Liver (tissue), 3 donors: ENCODE data around the gene SLC35E3.
A peak's percentile ranks its signal among the peaks of the same experiment; 100 is the strongest.

Experiments used
- FOXA1 ChIP-seq: IDR thresholded peaks from 2 replicates; pipeline ENCODE4 v1.6.1; 2016; ENCODE audit warnings: antibody characterized with exemption
- GABPA ChIP-seq, 2 donors: IDR thresholded peaks in 1 of 2; conservative IDR thresholded peaks in 1 of 2; 2 replicates each; pipeline ENCODE4 v1.6.1; 2016; ENCODE audit warnings: antibody characterized with exemption in 2 of 2, mild to moderate bottlenecking in 1 of 2, moderate library complexity in 1 of 2
- RAD21 ChIP-seq, 2 donors: IDR thresholded peaks; 2 replicates each; pipeline ENCODE4 v1.6.1; 2016; ENCODE audit warnings: antibody characterized with exemption in 2 of 2, mild to moderate bottlenecking in 2 of 2
- SP1 ChIP-seq: IDR thresholded peaks from 2 replicates; pipeline ENCODE4 v1.6.1; 2018; ENCODE audit warnings: antibody characterized with exemption, mild to moderate bottlenecking
- TAF1 ChIP-seq: conservative IDR thresholded peaks from 2 replicates; pipeline ENCODE4 v1.6.1; 2016; ENCODE audit warnings: antibody characterized with exemption, mild to moderate bottlenecking
- TF ChIP-seq, protein P1 (sequence below): IDR thresholded peaks from 2 replicates; pipeline ENCODE4 v1.6.1; 2016; ENCODE audit warnings: antibody characterized with exemption, mild to moderate bottlenecking
- TF ChIP-seq, protein P2 (sequence below): IDR thresholded peaks from 2 replicates; pipeline ENCODE4 v1.6.1; 2016; ENCODE audit warnings: antibody characterized with exemption
- TF ChIP-seq, protein P3 (sequence below): fragments of 150-350 bp; IDR thresholded peaks from 2 replicates; pipeline ENCODE4 v1.5.1; 2017; ENCODE audit warnings: improper control_type of control experiment, low read depth, low read length; ENCODE audit not compliant: missing input control
- TF ChIP-seq, protein P4 (sequence below): IDR thresholded peaks from 2 replicates; pipeline ENCODE4 v1.6.1; 2016; ENCODE audit warnings: antibody characterized with exemption
- donor health status: healthy.
- donor health status: healthy.

DNA sequence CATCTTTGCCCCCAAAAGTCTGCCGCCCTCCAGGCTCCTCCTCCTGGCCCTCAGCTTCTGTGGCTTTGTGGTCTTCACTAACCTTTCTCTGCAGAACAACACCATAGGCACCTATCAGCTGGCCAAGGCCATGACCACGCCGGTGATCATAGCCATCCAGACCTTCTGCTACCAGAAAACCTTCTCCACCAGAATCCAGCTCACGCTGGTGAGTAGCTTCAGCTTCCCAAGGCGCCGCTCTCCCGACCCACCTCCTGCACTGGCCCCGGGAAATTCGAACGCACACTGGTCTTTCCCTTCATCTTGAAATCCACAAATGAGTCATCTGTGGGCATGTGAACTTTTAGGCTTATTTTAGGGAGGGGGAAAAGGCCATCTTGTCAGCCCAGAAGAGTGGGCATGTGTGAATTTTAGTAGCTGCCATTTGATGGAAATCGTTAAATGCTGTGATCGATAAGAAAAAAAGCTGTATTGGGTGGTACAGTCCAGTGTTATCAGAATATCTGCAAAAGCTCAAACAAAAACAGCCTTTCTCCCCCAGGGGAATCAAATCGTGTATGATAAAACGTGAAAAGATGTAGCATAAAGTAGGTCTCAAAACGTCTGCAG is 700 bp downstream of the SLC35E3 start:
- peak in 1 of 2 donors; percentile 41 for TF ChIP-seq RAD21 (IDR thresholded peaks at IDR 0.05)
- TF ChIP-seq, protein P1, sequence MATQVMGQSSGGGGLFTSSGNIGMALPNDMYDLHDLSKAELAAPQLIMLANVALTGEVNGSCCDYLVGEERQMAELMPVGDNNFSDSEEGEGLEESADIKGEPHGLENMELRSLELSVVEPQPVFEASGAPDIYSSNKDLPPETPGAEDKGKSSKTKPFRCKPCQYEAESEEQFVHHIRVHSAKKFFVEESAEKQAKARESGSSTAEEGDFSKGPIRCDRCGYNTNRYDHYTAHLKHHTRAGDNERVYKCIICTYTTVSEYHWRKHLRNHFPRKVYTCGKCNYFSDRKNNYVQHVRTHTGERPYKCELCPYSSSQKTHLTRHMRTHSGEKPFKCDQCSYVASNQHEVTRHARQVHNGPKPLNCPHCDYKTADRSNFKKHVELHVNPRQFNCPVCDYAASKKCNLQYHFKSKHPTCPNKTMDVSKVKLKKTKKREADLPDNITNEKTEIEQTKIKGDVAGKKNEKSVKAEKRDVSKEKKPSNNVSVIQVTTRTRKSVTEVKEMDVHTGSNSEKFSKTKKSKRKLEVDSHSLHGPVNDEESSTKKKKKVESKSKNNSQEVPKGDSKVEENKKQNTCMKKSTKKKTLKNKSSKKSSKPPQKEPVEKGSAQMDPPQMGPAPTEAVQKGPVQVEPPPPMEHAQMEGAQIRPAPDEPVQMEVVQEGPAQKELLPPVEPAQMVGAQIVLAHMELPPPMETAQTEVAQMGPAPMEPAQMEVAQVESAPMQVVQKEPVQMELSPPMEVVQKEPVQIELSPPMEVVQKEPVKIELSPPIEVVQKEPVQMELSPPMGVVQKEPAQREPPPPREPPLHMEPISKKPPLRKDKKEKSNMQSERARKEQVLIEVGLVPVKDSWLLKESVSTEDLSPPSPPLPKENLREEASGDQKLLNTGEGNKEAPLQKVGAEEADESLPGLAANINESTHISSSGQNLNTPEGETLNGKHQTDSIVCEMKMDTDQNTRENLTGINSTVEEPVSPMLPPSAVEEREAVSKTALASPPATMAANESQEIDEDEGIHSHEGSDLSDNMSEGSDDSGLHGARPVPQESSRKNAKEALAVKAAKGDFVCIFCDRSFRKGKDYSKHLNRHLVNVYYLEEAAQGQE = no peak
- TF ChIP-seq, protein P2, sequence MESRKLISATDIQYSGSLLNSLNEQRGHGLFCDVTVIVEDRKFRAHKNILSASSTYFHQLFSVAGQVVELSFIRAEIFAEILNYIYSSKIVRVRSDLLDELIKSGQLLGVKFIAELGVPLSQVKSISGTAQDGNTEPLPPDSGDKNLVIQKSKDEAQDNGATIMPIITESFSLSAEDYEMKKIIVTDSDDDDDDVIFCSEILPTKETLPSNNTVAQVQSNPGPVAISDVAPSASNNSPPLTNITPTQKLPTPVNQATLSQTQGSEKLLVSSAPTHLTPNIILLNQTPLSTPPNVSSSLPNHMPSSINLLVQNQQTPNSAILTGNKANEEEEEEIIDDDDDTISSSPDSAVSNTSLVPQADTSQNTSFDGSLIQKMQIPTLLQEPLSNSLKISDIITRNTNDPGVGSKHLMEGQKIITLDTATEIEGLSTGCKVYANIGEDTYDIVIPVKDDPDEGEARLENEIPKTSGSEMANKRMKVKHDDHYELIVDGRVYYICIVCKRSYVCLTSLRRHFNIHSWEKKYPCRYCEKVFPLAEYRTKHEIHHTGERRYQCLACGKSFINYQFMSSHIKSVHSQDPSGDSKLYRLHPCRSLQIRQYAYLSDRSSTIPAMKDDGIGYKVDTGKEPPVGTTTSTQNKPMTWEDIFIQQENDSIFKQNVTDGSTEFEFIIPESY = no peak
- TF ChIP-seq TAF1 = no peak
- TF ChIP-seq, protein P3, sequence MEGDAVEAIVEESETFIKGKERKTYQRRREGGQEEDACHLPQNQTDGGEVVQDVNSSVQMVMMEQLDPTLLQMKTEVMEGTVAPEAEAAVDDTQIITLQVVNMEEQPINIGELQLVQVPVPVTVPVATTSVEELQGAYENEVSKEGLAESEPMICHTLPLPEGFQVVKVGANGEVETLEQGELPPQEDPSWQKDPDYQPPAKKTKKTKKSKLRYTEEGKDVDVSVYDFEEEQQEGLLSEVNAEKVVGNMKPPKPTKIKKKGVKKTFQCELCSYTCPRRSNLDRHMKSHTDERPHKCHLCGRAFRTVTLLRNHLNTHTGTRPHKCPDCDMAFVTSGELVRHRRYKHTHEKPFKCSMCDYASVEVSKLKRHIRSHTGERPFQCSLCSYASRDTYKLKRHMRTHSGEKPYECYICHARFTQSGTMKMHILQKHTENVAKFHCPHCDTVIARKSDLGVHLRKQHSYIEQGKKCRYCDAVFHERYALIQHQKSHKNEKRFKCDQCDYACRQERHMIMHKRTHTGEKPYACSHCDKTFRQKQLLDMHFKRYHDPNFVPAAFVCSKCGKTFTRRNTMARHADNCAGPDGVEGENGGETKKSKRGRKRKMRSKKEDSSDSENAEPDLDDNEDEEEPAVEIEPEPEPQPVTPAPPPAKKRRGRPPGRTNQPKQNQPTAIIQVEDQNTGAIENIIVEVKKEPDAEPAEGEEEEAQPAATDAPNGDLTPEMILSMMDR = no peak
- TF ChIP-seq, protein P4, sequence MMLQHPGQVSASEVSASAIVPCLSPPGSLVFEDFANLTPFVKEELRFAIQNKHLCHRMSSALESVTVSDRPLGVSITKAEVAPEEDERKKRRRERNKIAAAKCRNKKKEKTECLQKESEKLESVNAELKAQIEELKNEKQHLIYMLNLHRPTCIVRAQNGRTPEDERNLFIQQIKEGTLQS = no peak
- TF ChIP-seq SP1 = no peak
- no peak for TF ChIP-seq GABPA (IDR thresholded peaks at IDR 0.05 in 1 of 2, conservative IDR thresholded peaks at IDR 0.05 in 1 of 2)
- no peak for TF ChIP-seq FOXA1
